Endothelial cell of umbilical vein (primary cell): ENCODE results near the gene KIF9. TPM values are rescaled to one million over a fixed set of nuclear protein-coding genes. Genes with fewer than 3 reads are reported as not detected.

Experiments used
- BruUV-seq: library from RNA; stranded (reverse); fragments of 400-500 nt; replicated peaks from 2 replicates; lab custom pipeline; 2021; lab: Mats Ljungman, UMichigan
- CTCF ChIA-PET: fragments of 300-600, 350-600 bp; sonication (Branson Sonifier 250); formaldehyde crosslinking; loops from one replicate; lab custom pipeline; 2021; ENCODE audit warnings: antibody characterized with exemption, inconsistent platforms; lab: Charles Lee
- POLR2A ChIA-PET: fragments of 300-600, 350-600 bp; sonication (Branson Sonifier 250); formaldehyde crosslinking; loops from one replicate; lab custom pipeline; 2021; ENCODE audit warnings: antibody characterized with exemption, inconsistent platforms; lab: Charles Lee
- DNase-seq: peaks from one replicate; pipeline ENCODE4 v3.0.0-alpha.2; 2011; ENCODE audit warnings: low read depth, low spot score
- FAIRE-seq: peaks from 2 replicates; lab custom pipeline; 2011; peaks lifted over from hg19 to GRCh38; lab: Jason Lieb, UNC
- H2AFZ ChIP-seq: 2 replicates; pipeline ENCODE4 v1.6.0; 2012; ENCODE audit warnings: low read depth, low read length, control low read depth, inconsistent platforms
- H3K27ac ChIP-seq: 2 replicates; pipeline ENCODE4 v1.5.1; 2011; ENCODE audit warnings: low read depth, mild to moderate bottlenecking, control low read depth, low read length, moderate library complexity; ENCODE audit not compliant: insufficient read depth
- H3K27me3 ChIP-seq, 2 experiments: 2 replicates each; pipeline versions ENCODE4 v1.6.0 to v1.6.1; 2011; ENCODE audit warnings: low read length in 2 of 2, mixed read lengths in 1 of 2; ENCODE audit not compliant: control insufficient read depth in 2 of 2, insufficient read depth in 2 of 2
- H3K36me3 ChIP-seq, 2 experiments: 2 replicates in 1 of 2; 3 replicates in 1 of 2; pipeline ENCODE4 v1.5.1; 2011; ENCODE audit warnings: low read length in 2 of 2, mild to moderate bottlenecking in 1 of 2, moderate library complexity in 1 of 2; ENCODE audit not compliant: control insufficient read depth in 2 of 2, insufficient read depth in 2 of 2; ENCODE audit errors: extremely low read depth in 1 of 2
- H3K4me1 ChIP-seq: 3 replicates; pipeline ENCODE4 v1.5.1; 2011; ENCODE audit warnings: mild to moderate bottlenecking, low read length; ENCODE audit not compliant: control insufficient read depth, insufficient read depth; ENCODE audit errors: extremely low read depth
- H3K4me2 ChIP-seq: 2 replicates; pipeline ENCODE4 v1.6.1; 2011; ENCODE audit warnings: low read length, control low read depth, mixed read lengths; ENCODE audit not compliant: insufficient read depth
- H3K4me3 ChIP-seq, 3 experiments: fragments of 200-600 bp in 1 of 3; sonication (generic), shearing (Covaris generic) in 1 of 3; replicated peaks in 1 of 3; 2 replicates each; pipeline ENCODE4 v1.5.1; 2011 to 2016; ENCODE audit warnings: control low read depth in 3 of 3, low read length in 3 of 3, mild to moderate bottlenecking in 2 of 3, inconsistent platforms in 1 of 3, low read depth in 1 of 3, moderate library complexity in 1 of 3; ENCODE audit not compliant: insufficient read depth in 1 of 3
- H3K79me2 ChIP-seq: 2 replicates; pipeline ENCODE4 v1.6.0; 2012; ENCODE audit warnings: low read length, inconsistent platforms; ENCODE audit not compliant: control insufficient read depth, insufficient read depth
- H3K9ac ChIP-seq: replicated peaks from 2 replicates; pipeline ENCODE3; 2011; ENCODE audit warnings: low read length, control low read depth; ENCODE audit not compliant: insufficient read depth; ENCODE audit errors: extremely low read depth
- H3K9me1 ChIP-seq: replicated peaks from 3 replicates; pipeline ENCODE4 v1.6.0; 2011; ENCODE audit warnings: mild to moderate bottlenecking, low read length; ENCODE audit not compliant: control insufficient read depth, insufficient read depth; ENCODE audit errors: extremely low read depth
- H3K9me3 ChIP-seq: replicated peaks from 2 replicates; pipeline ENCODE4 v1.5.1; 2012; ENCODE audit warnings: low read length, inconsistent platforms; ENCODE audit not compliant: control insufficient read depth, insufficient read depth
- H4K20me1 ChIP-seq: replicated peaks from 2 replicates; pipeline ENCODE3; 2011; ENCODE audit warnings: mild to moderate bottlenecking, low read length; ENCODE audit not compliant: control insufficient read depth, insufficient read depth; ENCODE audit errors: extremely low read depth
- CTCF ChIP-seq, 2 donors: IDR thresholded peaks; 1 replicate in 1 of 2; 2 replicates in 1 of 2; pipeline ENCODE4 v1.5.1; 2011; ENCODE audit warnings: low read length in 2 of 2, mild to moderate bottlenecking in 2 of 2, moderate library complexity in 2 of 2, control low read depth in 1 of 2, inconsistent platforms in 1 of 2, low read depth in 1 of 2; ENCODE audit not compliant: insufficient read depth in 1 of 2; ENCODE audit errors: extremely low read depth in 1 of 2
- EZH2 ChIP-seq: IDR thresholded peaks from 2 replicates; pipeline ENCODE4 v1.6.1; 2012; ENCODE audit warnings: borderline replicate concordance, low read depth, mild to moderate bottlenecking, moderate library complexity, low read length, inconsistent platforms; ENCODE audit not compliant: severe bottlenecking
- FOS ChIP-seq: IDR thresholded peaks from 2 replicates; pipeline ENCODE4 v1.6.1; 2011; ENCODE audit warnings: mild to moderate bottlenecking, low read length, moderate library complexity, borderline replicate concordance; ENCODE audit not compliant: insufficient read depth
- GATA2 ChIP-seq: IDR thresholded peaks from 2 replicates; pipeline ENCODE4 v1.7.0; 2011; ENCODE audit warnings: low read depth, mild to moderate bottlenecking, moderate library complexity, mixed read lengths, low read length; ENCODE audit not compliant: insufficient read length, insufficient read depth
- JUN ChIP-seq: IDR thresholded peaks from 2 replicates; pipeline ENCODE4 v1.6.1; 2011; ENCODE audit warnings: borderline replicate concordance, low read depth; ENCODE audit not compliant: insufficient read length, insufficient read depth
- MAX ChIP-seq: IDR thresholded peaks from 2 replicates; pipeline ENCODE4 v1.6.1; 2011; ENCODE audit not compliant: insufficient read depth, insufficient read length
- MYC ChIP-seq: IDR thresholded peaks from one replicate; pipeline ENCODE4 v1.6.1; 2011; ENCODE audit warnings: mild to moderate bottlenecking, low read depth, low read length
- POLR2A ChIP-seq: IDR thresholded peaks from 2 replicates; pipeline ENCODE4 v1.6.1; 2012; ENCODE audit warnings: low read depth, mild to moderate bottlenecking, control low read depth, low read length
- POLR2AphosphoS5 ChIP-seq: IDR thresholded peaks from 2 replicates; pipeline ENCODE4 v1.6.1; 2012; ENCODE audit warnings: low read depth, mild to moderate bottlenecking, control low read depth, low read length, moderate library complexity; ENCODE audit not compliant: insufficient read depth
- dilution Hi-C: fragments of 300-500 bp; cut with MboI; formaldehyde crosslinking; loops from one replicate; pipeline ENCODE4 v1.15.0; 2019; ENCODE audit warnings: low sequenced_read_pairs; ENCODE audit not compliant: extremely low pct_ligation_motif_present
- intact Hi-C: fragments of 100-400 bp; cut with micrococcal nuclease; formaldehyde crosslinking; loops from one replicate; pipeline ENCODE4 v1.10.0; 2022
- polyA plus RNA-seq, 4 experiments: library from polyadenylated mRNA; depleted of rRNA in 3 of 4; stranded (reverse) in 3 of 4; unstranded in 1 of 4; fragments of >200 nt; gene quantifications; 2 replicates each; pipeline versions ENCODE4 v1.2.1 to v1.2.3, GENCODE V29; 2011 to 2012; ENCODE audit warnings: missing spikeins in 1 of 4
- total RNA-seq: library from RNA; stranded (reverse); gene quantifications from 2 replicates; pipeline ENCODE4 v1.2.3, GENCODE V29; 2021

The KIF9 gene
- total and polyA plus RNA-seq, 2 donors (not counting 3 experiments of a cell fraction or from before 2014, with no cell fraction given): 20.5 to 22.4 TPM

GRCh38 chr3:47265008-47265407 lies 17.6 kb downstream of the KIF9 start:
- no peaks in the 10 kb centered on the region for H3K36me3 ChIP-seq
- H3K4me1 ChIP-seq: peaks cover 9% of the 10 kb centered on the region
- no peaks in the 10 kb centered on the region for H3K9me1 ChIP-seq
- H3K4me3 ChIP-seq: no peak overlapping the region
- ChIA-PET POLR2A (no interaction called here), CTCF (no interaction called here)
- no TSS peak for BruUV-seq
- dilution Hi-C loops: no loop called here
- H3K9me3 ChIP-seq: no peaks in the 10 kb centered on the region
- DNase-seq: no peak
- no peak overlapping the region for H3K4me2 ChIP-seq
- no peaks in the 10 kb centered on the region for H4K20me1 ChIP-seq
- H2AFZ ChIP-seq: no peak overlapping the region
- no peak overlapping the region for H3K9ac ChIP-seq
- H3K27me3 ChIP-seq: no peaks in the 10 kb centered on the region
- H3K27ac ChIP-seq: no peak overlapping the region
- no peak for FAIRE-seq
- intact Hi-C loops: no loop called here
- no peak for TF ChIP-seq JUN
- no peak for TF ChIP-seq POLR2A
- TF ChIP-seq POLR2AphosphoS5: no peak
- TF ChIP-seq FOS: no peak
- TF ChIP-seq CTCF (IDR thresholded peaks at IDR 0.05; ENCODE audit: extremely low read depth in 1 of 2, insufficient read depth in 1 of 2, low read depth in 1 of 2, low read length in 2 of 2): no peak
- no peak for TF ChIP-seq EZH2
- TF ChIP-seq MYC: no peak
- no peak for TF ChIP-seq MAX
- TF ChIP-seq GATA2: no peak
- no peaks in the 10 kb centered on the region for H3K79me2 ChIP-seq
